H1 (cell line): Measurements from ENCODE around the gene TSEN54. TPM values are rescaled to one million over a fixed set of nuclear protein-coding genes. Genes with fewer than 3 reads are reported as not detected.

Experiments
- CTCF ChIA-PET: fragments of 300-600 bp; sonication (Branson Sonifier 250); formaldehyde crosslinking; loops from one replicate; lab custom pipeline; 2021; ENCODE audit not compliant: partially characterized antibody; lab: Charles Lee
- POLR2A ChIA-PET: fragments of 300-600 bp; sonication (Branson Sonifier 250); formaldehyde crosslinking; loops from one replicate; lab custom pipeline; 2021; ENCODE audit warnings: inconsistent platforms; ENCODE audit not compliant: partially characterized antibody; lab: Charles Lee
- DNase-seq, 2 experiments: peaks; one replicate each; pipeline versions ENCODE4 v3.0.0 to v3.0.0-alpha.2; 2010 to 2022; ENCODE audit warnings: low spot score in 2 of 2, low read depth in 1 of 2, mixed read lengths in 1 of 2
- FAIRE-seq: peaks from 2 replicates; lab custom pipeline; 2011; peaks lifted over from hg19 to GRCh38; lab: Jason Lieb, UNC
- H2AFZ ChIP-seq: 2 replicates; pipeline ENCODE4 v1.8.1; 2012; ENCODE audit warnings: low read length, inconsistent platforms
- H2AK5ac ChIP-seq: 2 replicates; pipeline ENCODE4 v1.6.1; 2013; ENCODE audit warnings: low read depth, low read length
- H2BK120ac ChIP-seq: replicated peaks from 2 replicates; pipeline ENCODE3; 2013; ENCODE audit warnings: low read depth, low read length, inconsistent platforms
- H2BK12ac ChIP-seq: 2 replicates; pipeline ENCODE4 v1.6.1; 2013; ENCODE audit warnings: low read depth, low read length
- H2BK15ac ChIP-seq: 2 replicates; pipeline ENCODE4 v1.6.1; 2013; ENCODE audit warnings: low read length
- H2BK20ac ChIP-seq: 2 replicates; pipeline ENCODE4 v1.6.1; 2013; ENCODE audit warnings: low read length
- H2BK5ac ChIP-seq: 2 replicates; pipeline ENCODE4 v1.6.1; 2013; ENCODE audit warnings: low read depth, low read length
- H3K14ac ChIP-seq: 2 replicates; pipeline ENCODE4 v1.6.1; 2013; ENCODE audit warnings: inconsistent platforms; ENCODE audit not compliant: insufficient read length
- H3K18ac ChIP-seq: 2 replicates; pipeline ENCODE4 v1.6.1; 2013; ENCODE audit warnings: low read length; ENCODE audit errors: extremely low read depth
- H3K23ac ChIP-seq: 2 replicates; pipeline ENCODE4 v1.6.1; 2013; ENCODE audit warnings: inconsistent platforms; ENCODE audit not compliant: insufficient read length
- H3K23me2 ChIP-seq: 2 replicates; pipeline ENCODE4 v1.6.1; 2013; ENCODE audit warnings: low read depth, low read length
- H3K27ac ChIP-seq: 2 replicates; pipeline ENCODE4 v1.6.1; 2011; ENCODE audit warnings: low read depth, low read length, inconsistent platforms
- H3K27me3 ChIP-seq, 4 experiments: replicated peaks in 1 of 4; 1 replicate in 1 of 4; 2 replicates in 3 of 4; pipeline versions ENCODE4 v1.6.1 to v1.8.1; 2011 to 2013; ENCODE audit warnings: low read length in 3 of 4, mild to moderate bottlenecking in 3 of 4, inconsistent platforms in 2 of 4, mixed read lengths in 2 of 4, moderate library complexity in 1 of 4; ENCODE audit not compliant: control insufficient read depth in 3 of 4, insufficient read depth in 3 of 4; ENCODE audit errors: extremely low read depth in 1 of 4
- H3K36me3 ChIP-seq, 4 experiments: 2 replicates each; pipeline versions ENCODE4 v1.6.1 to v1.8.1; 2011 to 2013; ENCODE audit warnings: mild to moderate bottlenecking in 4 of 4, low read length in 3 of 4, moderate library complexity in 2 of 4, control low read depth in 1 of 4, inconsistent platforms in 1 of 4; ENCODE audit not compliant: insufficient read depth in 4 of 4, control insufficient read depth in 2 of 4
- H3K4ac ChIP-seq: replicated peaks from 2 replicates; pipeline ENCODE3; 2013; ENCODE audit warnings: low read length, low read depth, mixed read lengths, inconsistent platforms; ENCODE audit not compliant: insufficient read length
- H3K4me1 ChIP-seq, 4 experiments: replicated peaks in 1 of 4; 1 replicate in 1 of 4; 2 replicates in 3 of 4; pipeline versions ENCODE4 v1.6.1 to v1.8.1; 2011 to 2013; ENCODE audit warnings: low read length in 3 of 4, inconsistent platforms in 2 of 4, mixed read lengths in 1 of 4; ENCODE audit not compliant: insufficient read depth in 4 of 4, control insufficient read depth in 3 of 4
- H3K4me2 ChIP-seq, 2 experiments: 2 replicates each; pipeline versions ENCODE4 v1.6.1 to v1.8.1; 2011 to 2013; ENCODE audit warnings: low read depth in 2 of 2, low read length in 2 of 2, control low read depth in 1 of 2, inconsistent platforms in 1 of 2, mild to moderate bottlenecking in 1 of 2; ENCODE audit not compliant: insufficient read depth in 1 of 2
- H3K4me3 ChIP-seq, 4 experiments: fragments of 200-600, 300-600 bp in 1 of 4; sonication (generic), shearing (Covaris generic), sonication (Bioruptor Twin) in 1 of 4; 2 replicates each; pipeline versions ENCODE4 v1.5.1 to v1.8.1; 2011 to 2016; ENCODE audit warnings: low read length in 4 of 4, low read depth in 3 of 4, control low read depth in 2 of 4, inconsistent platforms in 2 of 4, mild to moderate bottlenecking in 2 of 4, mixed read lengths in 1 of 4, moderate library complexity in 1 of 4; ENCODE audit not compliant: insufficient read depth in 2 of 4; ENCODE audit errors: extremely low read depth in 1 of 4
- H3K56ac ChIP-seq: replicated peaks from 2 replicates; pipeline ENCODE3; 2013; ENCODE audit warnings: low read depth, mild to moderate bottlenecking, mixed read lengths, low read length, inconsistent platforms; ENCODE audit not compliant: insufficient read length
- H3K79me1 ChIP-seq: 2 replicates; pipeline ENCODE4 v1.6.1; 2013; ENCODE audit warnings: low read depth, low read length, control low read depth
- H3K79me2 ChIP-seq, 2 experiments: 2 replicates each; pipeline versions ENCODE4 v1.6.1 to v1.8.1; 2012 to 2013; ENCODE audit warnings: low read length in 2 of 2, mild to moderate bottlenecking in 2 of 2, inconsistent platforms in 1 of 2; ENCODE audit not compliant: insufficient read depth in 2 of 2, control insufficient read depth in 1 of 2
- H3K9ac ChIP-seq, 4 experiments: replicated peaks in 1 of 4; 1 replicate in 1 of 4; 2 replicates in 3 of 4; pipeline versions ENCODE4 v1.6.1 to v1.8.1; 2011 to 2013; ENCODE audit warnings: low read depth in 3 of 4, low read length in 3 of 4, control low read depth in 2 of 4, mild to moderate bottlenecking in 2 of 4, moderate library complexity in 2 of 4, inconsistent platforms in 1 of 4; ENCODE audit errors: extremely low read depth in 1 of 4
- H3K9me3 ChIP-seq, 2 experiments: 2 replicates each; pipeline versions ENCODE4 v1.6.1 to v1.8.1; 2012 to 2013; ENCODE audit warnings: mild to moderate bottlenecking in 2 of 2, moderate library complexity in 2 of 2, control low read depth in 1 of 2, inconsistent platforms in 1 of 2, low read depth in 1 of 2, low read length in 1 of 2, mixed read lengths in 1 of 2; ENCODE audit not compliant: insufficient read depth in 2 of 2
- H4K20me1 ChIP-seq, 2 experiments: replicated peaks in 1 of 2; 2 replicates each; pipeline versions ENCODE3 to v1.8.1; 2011 to 2013; ENCODE audit warnings: inconsistent platforms in 2 of 2, low read length in 2 of 2, mild to moderate bottlenecking in 1 of 2; ENCODE audit not compliant: insufficient read depth in 2 of 2, control insufficient read depth in 1 of 2
- H4K5ac ChIP-seq: 2 replicates; pipeline ENCODE4 v1.6.1; 2013; ENCODE audit warnings: low read length, low read depth, mixed read lengths, inconsistent platforms; ENCODE audit not compliant: insufficient read length
- H4K8ac ChIP-seq: 2 replicates; pipeline ENCODE4 v1.8.0; 2013; ENCODE audit warnings: mild to moderate bottlenecking, moderate library complexity, low read length, inconsistent platforms; ENCODE audit not compliant: insufficient read depth; ENCODE audit errors: extremely low read depth
- H4K91ac ChIP-seq: replicated peaks from 2 replicates; pipeline ENCODE3; 2013; ENCODE audit warnings: low read length, mixed read lengths, inconsistent platforms; ENCODE audit not compliant: insufficient read length
- BACH1 ChIP-seq: IDR thresholded peaks from 2 replicates; pipeline ENCODE4 v1.6.1; 2012; ENCODE audit warnings: low read length, improper control_type of control experiment
- EGR1 ChIP-seq: IDR thresholded peaks from 2 replicates; pipeline ENCODE4 v1.6.1; 2011; ENCODE audit warnings: low read depth, low read length, borderline replicate concordance
- HDAC2 ChIP-seq, 2 experiments: fragments of 300-600 bp in 1 of 2; sonication (generic) in 1 of 2; IDR thresholded peaks; 2 replicates each; pipeline ENCODE4 v1.6.1; 2011 to 2012; ENCODE audit warnings: low read depth in 2 of 2, low read length in 2 of 2, mild to moderate bottlenecking in 2 of 2, moderate library complexity in 2 of 2, borderline replicate concordance in 1 of 2, inconsistent platforms in 1 of 2
- KDM4A ChIP-seq: IDR thresholded peaks from one replicate; pipeline ENCODE4 v1.7.1; 2012; ENCODE audit warnings: low read depth, mild to moderate bottlenecking, moderate library complexity, low read length, inconsistent platforms; ENCODE audit not compliant: severe bottlenecking
- RBBP5 ChIP-seq: IDR thresholded peaks from 2 replicates; pipeline ENCODE4 v1.7.1; 2012; ENCODE audit warnings: low read depth, mild to moderate bottlenecking, inconsistent platforms, low read length, moderate library complexity, borderline replicate concordance
- SIN3A ChIP-seq, 2 experiments: IDR thresholded peaks in 1 of 2; conservative IDR thresholded peaks in 1 of 2; 2 replicates each; pipeline ENCODE4 v1.6.1; 2011 to 2012; ENCODE audit warnings: low read length in 2 of 2, improper control_type of control experiment in 1 of 2, low read depth in 1 of 2, mild to moderate bottlenecking in 1 of 2
- SP4 ChIP-seq: IDR thresholded peaks from 2 replicates; pipeline ENCODE4 v1.6.1; 2012; ENCODE audit warnings: low read length, inconsistent platforms
- TAF7 ChIP-seq: optimal IDR thresholded peaks from 2 replicates; pipeline ENCODE3; 2011; ENCODE audit warnings: low read depth, mild to moderate bottlenecking, inconsistent platforms, low read length, moderate library complexity, borderline replicate concordance
- WGBS, 2 experiments: shearing (Covaris generic) in 1 of 2; methylation state at CpG; one replicate each; pipeline versions ENCODE4 v1.1.6 to v1.1.7; 2013 to 2015; ENCODE audit warnings: low lambda C conversion rate in 2 of 2, mixed read lengths in 2 of 2, inconsistent platforms in 1 of 2, low coverage in 1 of 2, missing lambda C conversion rate in 1 of 2; ENCODE audit not compliant: insufficient replicate concordance in 2 of 2, insufficient coverage in 1 of 2, insufficient read length in 1 of 2; ENCODE audit errors: extremely low coverage in 1 of 2, missing lambda C conversion rate in 1 of 2; 5-methylcytosine and 5-hydroxymethylcytosine counted together
- polyA plus RNA-seq, 7 experiments: library from polyadenylated mRNA; depleted of rRNA in 3 of 7; stranded (reverse) in 5 of 7; unstranded in 2 of 7; fragments of >200 nt in 5 of 7; fragments of 200-250 nt in 2 of 7; gene quantifications; 1 replicate in 5 of 7; 2 replicates in 1 of 7; 4 replicates in 1 of 7; pipeline versions ENCODE4 v1.2.1 to v1.2.3, GENCODE V29; 2011 to 2013; ENCODE audit warnings: missing spikeins in 2 of 7, mixed read lengths in 2 of 7
- total RNA-seq: library from RNA; stranded (reverse); fragmentation: NEBNext Ultra II Directional; extraction: Animal tissue kit (Norgen Biotek cat#: 25700); gene quantifications from 2 replicates; pipeline ENCODE4 v1.2.1, GENCODE V29; 2021

The TSEN54 gene
- total and polyA plus RNA-seq, 2 of the 8 experiments (the other 6 are each of a cell fraction or from before 2014, with no cell fraction given) = 43.6 to 60.3 TPM

GRCh38 chr17:75499313-75500022 is 16.9 kb upstream of the TSEN54 start:
- POLR2A ChIA-PET = interaction anchor here (0.6 to 6.4 kb wide), 14 partner anchors 10 to 269 kb away, joined by 3 to 35 read pairs (median 4); partner anchors contain the start of genes CASKIN2, GGA3, LLGL2 and MRPS7
- no peak overlapping the region for H3K4me3 ChIP-seq

More at GRCh38 chr17:75499313-75500022, 16.9 kb upstream of the TSEN54 start:
- Histone ChIP-seq H3K27me3 (no peaks in the 10 kb centered on the region), H3K9ac (no peak overlapping the region), H3K14ac (no peak overlapping the region), H3K79me1 (no peaks in the 10 kb centered on the region), H3K4me1 (no peaks in the 10 kb centered on the region), H3K79me2 (no peaks in the 10 kb centered on the region), H2BK5ac (no peak overlapping the region; the same call in 1 of the 2 replicates), H2BK120ac (no peak overlapping the region), H3K9me3 (no peaks in the 10 kb centered on the region), H3K36me3 (peaks cover 3 to 8% (median 6%) of the 10 kb centered on the region in 4 experiments; a peak in 6 of 8 replicates), H3K23ac (no peak overlapping the region), H3K56ac (no peak overlapping the region), H2BK15ac (no peak overlapping the region), H3K23me2 (no peaks in the 10 kb centered on the region), H4K5ac (no peak overlapping the region), H4K20me1 (peaks cover 0 to 10% of the 10 kb centered on the region in 2 experiments), H2BK20ac (no peak overlapping the region), H4K91ac (no peak overlapping the region), H2BK12ac (no peak overlapping the region), H3K4me2 (no peak overlapping the region), H4K8ac (no peak overlapping the region), H2AFZ (no peak overlapping the region), H3K18ac (no peak overlapping the region), H2AK5ac (no peak overlapping the region), H3K4ac (no peak overlapping the region), H3K27ac (no peak overlapping the region)
- WGBS, 2 experiments = 88% methylated on average over 11 of the region's 16 CpGs; no CpG with 5 or more reads in 1 of the 2 experiments
- TF ChIP-seq RBBP5 = no peak
- no peak for TF ChIP-seq SIN3A (conservative IDR thresholded peaks at IDR 0.05 in 1 of 2, IDR thresholded peaks at IDR 0.05 in 1 of 2; ENCODE audit: low read depth in 1 of 2, low read length in 2 of 2)
- TF ChIP-seq BACH1 = no peak
- TF ChIP-seq HDAC2 (IDR thresholded peaks at IDR 0.05; ENCODE audit: borderline replicate concordance in 1 of 2, low read depth in 2 of 2, low read length in 2 of 2) = no peak
- TF ChIP-seq KDM4A = no peak
- TF ChIP-seq SP4 = no peak
- TF ChIP-seq TAF7 = no peak
- no peak for TF ChIP-seq EGR1
- CTCF ChIA-PET = interaction anchor here (0.6 to 8.2 kb wide), 8 partner anchors 10 to 259 kb away, joined by 3 to 67 read pairs (median 4); partner anchors contain the start of genes GGA3, MRPS7 and TSEN54
- no peak for DNase-seq
- FAIRE-seq = no peak
